Left cardiac atrium (tissue), 4 donors: ENCODE results near the gene ZNRF4. TPM values are rescaled to one million over a fixed set of nuclear protein-coding genes. Genes with fewer than 3 reads are reported as not detected.
"Not testable (repeated sequence)": the region's sequence is repeated elsewhere in the genome, so short reads cannot be mapped to it uniquely, and the experiment has no call there.

ENCODE experiments used
- ATAC-seq, 2 donors: fragments of 200-7000 bp; cut with Tn5 transposase; one replicate each; pipeline ENCODE4 v1.9.1; 2020; ENCODE audit warnings: mild to moderate bottlenecking in 2 of 2, moderate library complexity in 2 of 2
- DNase-seq: peaks from one replicate; pipeline ENCODE4 v3.0.0-alpha.2; 2020
- intact Hi-C, 2 donors: fragments of 100-400 bp; cut with DNase I; formaldehyde crosslinking; loops; one replicate each; pipeline versions ENCODE4 v1.14.1 to v1.15.1; 2022 to 2023
- long read RNA-seq: library from polyadenylated mRNA; unstranded; transcript quantifications from one replicate; pipeline ENCODE4 v2.0.0, GENCODE V29; 2021
- total RNA-seq, 2 donors: library from RNA; stranded (reverse); fragmentation: NEBNext Ultra II Directional; extraction: Animal tissue kit (Norgen Biotek cat#: 25700); gene quantifications; one replicate each; pipeline ENCODE4 v1.2.1, GENCODE V29; 2021
- donor health status: DM: no; HTN: yes; CAD: no.
- donor health status: DM: no; HTN: yes; CAD: no; lungs with severe emphysema.
- donor health status: DM: yes; HTN: yes; CAD: no.
- donor health status: Dilated cardiomyopathy.

The ZNRF4 gene, protein sequence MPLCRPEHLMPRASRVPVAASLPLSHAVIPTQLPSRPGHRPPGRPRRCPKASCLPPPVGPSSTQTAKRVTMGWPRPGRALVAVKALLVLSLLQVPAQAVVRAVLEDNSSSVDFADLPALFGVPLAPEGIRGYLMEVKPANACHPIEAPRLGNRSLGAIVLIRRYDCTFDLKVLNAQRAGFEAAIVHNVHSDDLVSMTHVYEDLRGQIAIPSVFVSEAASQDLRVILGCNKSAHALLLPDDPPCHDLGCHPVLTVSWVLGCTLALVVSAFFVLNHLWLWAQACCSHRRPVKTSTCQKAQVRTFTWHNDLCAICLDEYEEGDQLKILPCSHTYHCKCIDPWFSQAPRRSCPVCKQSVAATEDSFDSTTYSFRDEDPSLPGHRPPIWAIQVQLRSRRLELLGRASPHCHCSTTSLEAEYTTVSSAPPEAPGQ
- total RNA-seq, result not detected
- long read RNA-seq, result 0 reads

DNA sequence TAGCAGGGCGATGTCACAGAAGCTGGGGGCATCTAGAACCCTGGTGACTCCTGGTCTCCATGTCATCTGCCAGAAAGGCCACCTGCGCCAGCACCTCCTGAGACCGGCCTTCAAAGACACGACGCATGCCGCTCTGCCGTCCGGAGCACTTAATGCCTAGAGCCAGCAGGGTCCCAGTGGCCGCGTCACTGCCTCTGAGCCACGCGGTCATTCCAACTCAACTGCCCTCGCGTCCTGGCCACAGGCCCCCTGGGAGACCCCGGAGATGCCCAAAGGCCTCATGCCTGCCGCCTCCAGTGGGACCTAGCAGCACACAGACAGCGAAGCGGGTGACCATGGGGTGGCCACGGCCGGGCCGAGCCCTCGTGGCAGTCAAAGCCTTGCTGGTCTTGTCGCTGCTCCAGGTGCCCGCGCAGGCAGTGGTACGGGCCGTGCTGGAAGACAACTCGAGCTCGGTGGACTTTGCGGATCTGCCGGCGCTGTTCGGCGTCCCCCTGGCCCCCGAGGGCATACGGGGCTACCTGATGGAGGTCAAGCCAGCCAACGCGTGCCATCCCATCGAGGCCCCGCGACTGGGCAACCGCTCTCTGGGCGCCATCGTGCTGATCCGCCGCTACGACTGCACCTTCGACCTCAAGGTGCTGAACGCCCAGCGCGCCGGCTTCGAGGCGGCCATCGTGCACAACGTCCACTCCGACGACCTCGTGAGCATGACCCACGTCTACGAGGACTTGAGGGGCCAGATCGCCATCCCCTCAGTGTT lies at the start of gene ZNRF4:
ZNRF4 (plus strand) TSS at position 51 of the 763 bp plus-strand sequence; CDS start at position 126, 75 bp downstream.
- ATAC-seq, result no peak
- intact Hi-C loops, result no loop called here
- DNase-seq, result no peak

DNA sequence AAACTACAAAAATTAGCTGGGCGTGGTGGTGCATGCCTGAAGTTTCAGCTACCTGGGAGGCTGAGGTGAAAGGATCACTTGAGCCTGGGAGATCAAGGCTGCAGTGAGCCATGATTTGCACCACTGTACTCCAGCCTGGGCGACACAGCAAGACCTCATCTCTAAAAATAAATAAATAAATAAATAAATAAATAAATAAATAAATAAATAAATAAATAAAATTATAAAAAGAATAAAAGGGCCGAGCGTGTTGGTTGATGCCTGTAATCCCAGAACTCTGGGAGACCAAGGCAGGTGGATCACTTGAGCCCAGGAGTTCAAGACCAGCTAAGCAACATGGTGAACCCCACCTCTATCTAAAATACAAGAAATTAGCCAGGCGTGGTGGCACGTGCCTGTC lies 49.0 kb upstream of the ZNRF4 start:
- ATAC-seq, intact Hi-C loops, DNase-seq: not testable (repeated sequence)

DNA sequence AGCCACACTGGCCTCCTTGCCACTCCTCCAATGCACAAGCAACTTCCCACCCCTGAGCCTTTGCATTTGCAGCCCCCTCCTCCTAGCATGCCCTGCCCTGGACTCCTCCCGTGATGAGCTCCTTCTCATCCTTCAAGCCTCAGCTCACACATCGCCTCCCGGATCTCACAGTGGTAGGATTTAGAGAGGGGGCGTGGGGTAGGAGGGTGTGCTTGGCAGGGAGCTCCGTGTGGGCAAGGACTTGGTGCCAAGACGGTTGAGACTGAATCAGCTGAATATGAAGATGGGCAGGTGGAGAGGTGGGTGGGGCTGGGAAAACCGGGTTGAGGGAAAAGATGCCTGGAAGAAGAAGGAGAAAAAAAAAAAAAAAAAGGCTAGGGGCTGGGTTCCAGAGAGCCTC lies 48.4 kb upstream of the ZNRF4 start:
- intact Hi-C loops, result no loop called here
- DNase-seq (no peak), ATAC-seq (no peak)

- intact Hi-C loops, result no loop called here
- DNase-seq, result no peak
Observed at GRCh38 chr19:5407356-5407755, 47.9 kb upstream of the ZNRF4 start.

GRCh38 chr19:5417495-5418436 lies 37.5 kb upstream of the ZNRF4 start:
- DNase-seq (no peak), ATAC-seq (no peak)
- intact Hi-C loops, result no loop called here

More at GRCh38 chr19:5407356-5407755, 47.9 kb upstream of the ZNRF4 start:
- ATAC-seq, result no peak

GRCh38 chr19:5418677-5419076 lies 36.5 kb upstream of the ZNRF4 start:
- DNase-seq (no peak), ATAC-seq (no peak)
- intact Hi-C loops, result no loop called here

DNA sequence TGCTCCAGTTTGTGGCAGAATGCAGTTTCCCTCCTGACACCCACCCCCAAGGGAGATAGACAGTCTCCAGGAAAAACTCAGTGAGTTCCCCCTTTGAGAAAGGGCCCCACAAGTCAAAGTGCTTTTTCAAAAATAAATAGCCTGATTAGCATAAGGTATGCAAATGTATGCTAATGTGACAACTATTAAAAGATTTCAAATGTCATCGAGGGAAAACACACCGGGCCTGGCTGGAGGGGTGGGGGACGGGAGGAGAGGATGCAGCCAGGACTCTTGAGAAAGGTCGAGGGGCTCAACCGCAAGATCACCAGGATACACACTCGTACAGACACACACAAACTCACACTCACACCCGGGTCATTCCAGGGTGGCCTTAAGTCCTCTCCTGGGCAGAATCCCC lies 34.3 kb upstream of the ZNRF4 start:
- no peak for DNase-seq
- no peak for ATAC-seq
- intact Hi-C loops, result no loop called here

GRCh38 chr19:5423567-5424125 lies 31.6 kb upstream of the ZNRF4 start:
- intact Hi-C loops, result no loop called here
- DNase-seq (no peak), ATAC-seq (no peak)

GRCh38 chr19:5424192-5424973 lies 30.8 kb upstream of the ZNRF4 start:
- intact Hi-C loops, result no loop called here

DNA sequence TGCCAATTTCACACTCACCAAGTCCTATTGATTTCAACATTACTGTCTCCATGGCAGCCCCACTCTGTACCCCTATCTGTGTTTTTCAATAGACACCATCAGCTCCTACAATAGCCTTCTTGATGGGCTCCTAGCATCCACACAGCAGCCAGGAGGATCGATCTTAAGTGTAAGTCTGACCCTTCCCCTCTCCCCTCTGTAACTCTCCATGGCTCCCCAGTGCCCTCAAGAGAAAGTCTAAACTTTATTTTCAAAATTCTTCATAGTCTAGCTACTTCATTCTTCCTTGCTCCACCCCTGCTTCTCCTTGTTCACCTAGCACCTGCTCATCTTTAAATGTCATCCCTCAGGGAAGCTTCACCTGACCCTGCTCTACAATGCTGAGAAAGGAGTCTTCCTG lies 30.0 kb upstream of the ZNRF4 start:
- ATAC-seq (no peak), DNase-seq (no peak)
- intact Hi-C loops, result no loop called here

More at GRCh38 chr19:5424192-5424973, 30.8 kb upstream of the ZNRF4 start:
- DNase-seq (no peak), ATAC-seq (no peak)

- intact Hi-C loops, result no loop called here
- ATAC-seq (no peak), DNase-seq (no peak)
Observed at GRCh38 chr19:5430237-5430636, 25.0 kb upstream of the ZNRF4 start.

GRCh38 chr19:5432687-5433086 lies 22.5 kb upstream of the ZNRF4 start:
- no peak for DNase-seq
- ATAC-seq, result no peak
- intact Hi-C loops, result no loop called here

DNA sequence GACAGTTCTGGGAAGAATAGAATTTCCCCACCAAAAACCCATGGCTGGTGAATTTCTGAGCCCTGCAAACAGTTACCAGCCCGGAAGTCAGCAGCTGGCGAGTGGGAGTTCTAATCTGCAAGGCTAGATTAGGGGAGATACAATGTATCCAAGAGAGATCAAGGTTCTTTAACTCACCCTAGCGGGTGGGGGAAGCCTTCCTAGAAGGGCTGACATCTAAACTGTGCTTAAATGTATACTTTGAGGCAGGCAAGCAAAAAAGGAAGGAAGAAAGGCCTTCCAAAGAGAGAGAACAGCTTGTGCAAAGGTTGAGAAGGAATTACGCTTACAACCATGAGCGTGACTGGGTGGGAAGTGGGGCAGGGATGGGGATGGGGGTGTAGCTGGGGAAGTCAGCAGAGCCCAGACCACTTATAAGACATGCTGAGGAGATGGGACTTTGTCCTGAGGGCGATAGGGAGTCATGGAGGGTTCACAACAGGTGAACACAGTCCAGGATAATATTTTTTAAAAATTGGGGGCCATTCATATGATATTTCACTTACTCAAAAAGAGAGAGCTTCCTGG lies 20.8 kb upstream of the ZNRF4 start:
- DNase-seq (no peak), ATAC-seq (no peak)
- intact Hi-C loops, result no loop called here

DNA sequence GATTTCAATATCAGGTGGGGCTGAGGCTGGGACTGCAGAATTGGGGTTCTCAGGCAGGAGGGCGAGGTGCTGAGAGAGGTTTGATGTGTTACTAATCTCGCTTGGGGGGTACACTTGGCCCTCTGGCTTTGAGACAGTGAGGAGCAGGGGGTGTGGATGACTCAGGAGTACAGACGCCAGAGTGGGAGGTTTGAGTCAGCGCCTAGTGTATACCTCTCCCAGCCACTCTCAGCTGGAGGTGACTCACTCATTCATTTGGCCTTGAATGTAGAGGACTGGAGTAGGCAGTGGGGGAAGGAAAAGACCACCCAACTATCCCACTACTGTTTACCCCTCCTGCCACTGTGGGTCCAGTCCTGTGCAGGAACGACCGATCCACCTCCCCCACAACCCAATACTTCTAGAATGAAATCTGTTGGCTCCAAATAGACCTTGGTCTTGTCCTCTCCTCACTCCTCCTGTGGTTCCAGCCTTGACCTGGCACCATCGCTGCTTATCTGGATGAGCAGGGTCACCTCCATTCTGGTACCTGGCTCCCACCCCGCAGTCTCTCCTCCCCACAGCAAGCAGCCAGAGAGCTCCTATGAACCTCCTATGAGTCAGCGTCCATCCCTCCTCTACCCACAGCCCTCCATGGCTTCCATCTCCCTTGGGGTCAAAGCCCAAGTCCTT lies 20.1 kb upstream of the ZNRF4 start:
- no peak for DNase-seq
- ATAC-seq, result peak in 1 of 2 donors; percentile 75
- intact Hi-C loops, result no loop called here

DNA sequence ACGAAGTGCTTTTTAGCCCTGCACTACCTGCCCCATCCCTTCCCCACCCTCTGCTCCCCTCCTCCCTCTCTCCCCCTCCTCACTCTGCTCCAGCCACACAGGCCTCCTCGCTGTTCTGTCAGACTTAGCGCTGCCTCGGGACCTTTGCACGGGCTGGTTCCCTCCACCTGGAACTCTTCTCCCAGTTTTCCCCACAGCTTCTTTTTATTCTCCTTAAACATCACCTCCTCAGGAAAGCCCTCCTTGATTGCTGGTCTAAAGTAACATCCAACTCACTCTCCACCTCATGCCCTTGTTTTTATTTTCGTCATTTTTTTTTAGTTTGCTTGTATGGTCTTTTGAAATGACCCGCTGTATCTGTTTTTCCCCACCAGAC lies 19.6 kb upstream of the ZNRF4 start:
- DNase-seq, result no peak
- intact Hi-C loops, result no loop called here

GRCh38 chr19:5436106-5436947 lies 18.9 kb upstream of the ZNRF4 start:
- no peak for DNase-seq
- ATAC-seq, result peak; percentile 61 to 73
- intact Hi-C loops, result no loop called here

More for the DNA sequence above, 19.6 kb upstream of the ZNRF4 start:
- ATAC-seq, result no peak

GRCh38 chr19:5436948-5437306 lies 18.3 kb upstream of the ZNRF4 start:
- intact Hi-C loops, result no loop called here
- no peak for ATAC-seq
- DNase-seq, result no peak
